Caco-2 (cell line): ENCODE data around the gene COPG1. TPM values are rescaled to one million over a fixed set of nuclear protein-coding genes. Genes with fewer than 3 reads are reported as not detected.

Experiments
- BruUV-seq: library from RNA; stranded (reverse); fragments of 400-500 nt; replicated peaks from 2 replicates; lab custom pipeline; 2021; lab: Mats Ljungman, UMichigan
- CTCF ChIA-PET: fragments of 300-600 bp; sonication (Branson Sonifier 250); formaldehyde crosslinking; loops from one replicate; lab custom pipeline; 2022; ENCODE audit warnings: antibody characterized with exemption; lab: Charles Lee
- POLR2A ChIA-PET: fragments of 300-600 bp; sonication (Branson Sonifier 250); formaldehyde crosslinking; loops from one replicate; lab custom pipeline; 2022; ENCODE audit warnings: antibody characterized with exemption; lab: Charles Lee
- DNase-seq, 2 experiments: peaks; one replicate each; pipeline versions ENCODE4 v3.0.0 to v3.0.0-alpha.2; 2020 to 2022
- H3K27me3 ChIP-seq: replicated peaks from 2 replicates; pipeline ENCODE4 v1.6.0; 2011; ENCODE audit warnings: low read length; ENCODE audit not compliant: control insufficient read depth, insufficient read depth
- H3K36me3 ChIP-seq: 2 replicates; pipeline ENCODE4 v1.5.1; 2011; ENCODE audit warnings: low read length; ENCODE audit not compliant: control insufficient read depth, insufficient read depth
- H3K4me1 ChIP-seq: fragments of 250-450 bp; sonication (Bioruptor Pico); 2 replicates; pipeline ENCODE4 v1.5.1; 2020; ENCODE audit warnings: mild to moderate bottlenecking
- H3K4me3 ChIP-seq: 2 replicates; pipeline ENCODE4 v1.5.1; 2011; ENCODE audit warnings: low read depth, mild to moderate bottlenecking, control low read depth, low read length
- H3K9me3 ChIP-seq: fragments of 250-450 bp; sonication (Bioruptor Pico); 2 replicates; pipeline ENCODE4 v1.5.1; 2020; ENCODE audit warnings: mild to moderate bottlenecking, moderate library complexity
- H3K27ac Mint-ChIP-seq: one replicate; pipeline ENCODE4 v1.8.0; 2022; ENCODE audit warnings: mixed read lengths; ENCODE audit not compliant: unreplicated experiment
- H3K27me3 Mint-ChIP-seq: one replicate; pipeline ENCODE4 v1.8.0; 2022; ENCODE audit warnings: mixed read lengths; ENCODE audit not compliant: insufficient read depth, unreplicated experiment
- H3K36me3 Mint-ChIP-seq: one replicate; pipeline ENCODE4 v1.8.0; 2022; ENCODE audit warnings: mild to moderate bottlenecking, mixed read lengths; ENCODE audit not compliant: insufficient read depth, unreplicated experiment
- H3K4me1 Mint-ChIP-seq: one replicate; pipeline ENCODE4 v1.8.0; 2022; ENCODE audit warnings: low read depth, mixed read lengths; ENCODE audit not compliant: unreplicated experiment
- H3K4me3 Mint-ChIP-seq: one replicate; pipeline ENCODE4 v1.8.0; 2022; ENCODE audit warnings: mild to moderate bottlenecking, moderate library complexity, mixed read lengths; ENCODE audit not compliant: unreplicated experiment
- H3K9me3 Mint-ChIP-seq: one replicate; pipeline ENCODE4 v1.8.0; 2022; ENCODE audit warnings: mixed read lengths; ENCODE audit not compliant: unreplicated experiment
- intact Hi-C: fragments of 100-400 bp; cut with micrococcal nuclease; formaldehyde crosslinking; loops from one replicate; pipeline ENCODE4 v1.10.0; 2022; ENCODE audit not compliant: unreplicated experiment
- total RNA-seq: library from RNA; stranded (reverse); gene quantifications from 2 replicates; pipeline ENCODE4 v1.2.3, GENCODE V29; 2022
- TF ChIP-seq, protein P1 (sequence below), 2 experiments: fragments of 200-600 bp in 1 of 2; IDR thresholded peaks; 1 replicate in 1 of 2; 2 replicates in 1 of 2; pipeline versions ENCODE4 v1.5.1 to v1.8.0; 2011 to 2022; ENCODE audit warnings: antibody characterized with exemption in 1 of 2, control low read depth in 1 of 2, inconsistent platforms in 1 of 2, low read depth in 1 of 2, low read length in 1 of 2, mild to moderate bottlenecking in 1 of 2, moderate library complexity in 1 of 2; ENCODE audit not compliant: insufficient read depth in 1 of 2, severe bottlenecking in 1 of 2, unreplicated experiment in 1 of 2

Gene COPG1
- total RNA-seq, 1 experiment from 2014 or later: 178 TPM

DNA sequence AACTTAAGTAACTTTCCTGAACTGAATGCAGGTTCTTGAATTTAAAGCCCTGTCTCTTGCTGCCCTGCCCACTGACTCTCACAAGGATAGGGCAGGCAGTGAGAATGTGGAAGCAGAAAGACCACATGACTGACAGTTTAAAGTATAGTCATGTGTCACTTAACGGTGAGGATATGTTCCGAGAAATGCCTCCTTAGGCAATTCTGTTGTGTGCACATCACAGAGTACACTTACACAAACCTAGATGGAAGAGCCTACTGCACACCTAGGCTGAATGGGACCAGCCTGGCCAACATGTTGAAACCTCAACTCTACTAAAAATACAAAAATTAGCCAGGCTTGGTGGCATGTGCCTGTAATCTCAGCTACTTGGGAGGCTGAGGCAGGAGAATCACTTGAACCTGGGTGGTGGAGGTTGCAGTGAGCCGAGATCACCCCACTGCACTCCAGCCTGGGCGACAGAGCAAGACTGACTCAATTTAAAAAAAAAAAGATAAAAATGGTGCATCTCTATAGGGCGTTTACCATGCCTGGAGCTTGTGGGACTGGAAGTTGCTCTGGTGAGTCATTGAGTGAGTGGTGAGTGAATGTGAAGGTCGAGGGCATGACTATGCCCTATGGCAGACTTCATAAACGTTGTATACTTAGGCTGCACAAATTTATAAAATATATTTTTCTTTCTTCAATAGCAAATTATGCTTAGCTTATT lies 18.9 kb upstream of the COPG1 start:
- CTCF ChIA-PET: interaction anchor here (1.0 kb wide), 1 partner anchor 15 kb away, joined by 3 read pairs; no protein-coding TSS in a partner anchor
- POLR2A ChIA-PET: no interaction called here
- H3K36me3 ChIP-seq: no peaks in the 10 kb centered on the region
- no peaks in the 10 kb centered on the region; the same call in 1 of the 2 replicates for H3K4me1 ChIP-seq
- H3K27me3 Mint-ChIP-seq: no peaks in the 10 kb centered on the region
- H3K27ac Mint-ChIP-seq: no peak overlapping the region
- TF ChIP-seq, protein P1, sequence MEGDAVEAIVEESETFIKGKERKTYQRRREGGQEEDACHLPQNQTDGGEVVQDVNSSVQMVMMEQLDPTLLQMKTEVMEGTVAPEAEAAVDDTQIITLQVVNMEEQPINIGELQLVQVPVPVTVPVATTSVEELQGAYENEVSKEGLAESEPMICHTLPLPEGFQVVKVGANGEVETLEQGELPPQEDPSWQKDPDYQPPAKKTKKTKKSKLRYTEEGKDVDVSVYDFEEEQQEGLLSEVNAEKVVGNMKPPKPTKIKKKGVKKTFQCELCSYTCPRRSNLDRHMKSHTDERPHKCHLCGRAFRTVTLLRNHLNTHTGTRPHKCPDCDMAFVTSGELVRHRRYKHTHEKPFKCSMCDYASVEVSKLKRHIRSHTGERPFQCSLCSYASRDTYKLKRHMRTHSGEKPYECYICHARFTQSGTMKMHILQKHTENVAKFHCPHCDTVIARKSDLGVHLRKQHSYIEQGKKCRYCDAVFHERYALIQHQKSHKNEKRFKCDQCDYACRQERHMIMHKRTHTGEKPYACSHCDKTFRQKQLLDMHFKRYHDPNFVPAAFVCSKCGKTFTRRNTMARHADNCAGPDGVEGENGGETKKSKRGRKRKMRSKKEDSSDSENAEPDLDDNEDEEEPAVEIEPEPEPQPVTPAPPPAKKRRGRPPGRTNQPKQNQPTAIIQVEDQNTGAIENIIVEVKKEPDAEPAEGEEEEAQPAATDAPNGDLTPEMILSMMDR (IDR thresholded peaks at IDR 0.05; ENCODE audit: insufficient read depth in 1 of 2, low read depth in 1 of 2, low read length in 1 of 2, severe bottlenecking in 1 of 2, unreplicated experiment in 1 of 2): no peak
- H3K9me3 ChIP-seq: no peaks in the 10 kb centered on the region
- H3K4me1 Mint-ChIP-seq: peaks cover 7% of the 10 kb centered on the region
- no peak overlapping the region for H3K4me3 Mint-ChIP-seq
- H3K36me3 Mint-ChIP-seq: no peaks in the 10 kb centered on the region
- no TSS peak for BruUV-seq
- no peaks in the 10 kb centered on the region for H3K9me3 Mint-ChIP-seq
- no peak overlapping the region for H3K4me3 ChIP-seq
- H3K27me3 ChIP-seq: no peaks in the 10 kb centered on the region
- DNase-seq: no peak
- intact Hi-C loops: no loop called here

DNA sequence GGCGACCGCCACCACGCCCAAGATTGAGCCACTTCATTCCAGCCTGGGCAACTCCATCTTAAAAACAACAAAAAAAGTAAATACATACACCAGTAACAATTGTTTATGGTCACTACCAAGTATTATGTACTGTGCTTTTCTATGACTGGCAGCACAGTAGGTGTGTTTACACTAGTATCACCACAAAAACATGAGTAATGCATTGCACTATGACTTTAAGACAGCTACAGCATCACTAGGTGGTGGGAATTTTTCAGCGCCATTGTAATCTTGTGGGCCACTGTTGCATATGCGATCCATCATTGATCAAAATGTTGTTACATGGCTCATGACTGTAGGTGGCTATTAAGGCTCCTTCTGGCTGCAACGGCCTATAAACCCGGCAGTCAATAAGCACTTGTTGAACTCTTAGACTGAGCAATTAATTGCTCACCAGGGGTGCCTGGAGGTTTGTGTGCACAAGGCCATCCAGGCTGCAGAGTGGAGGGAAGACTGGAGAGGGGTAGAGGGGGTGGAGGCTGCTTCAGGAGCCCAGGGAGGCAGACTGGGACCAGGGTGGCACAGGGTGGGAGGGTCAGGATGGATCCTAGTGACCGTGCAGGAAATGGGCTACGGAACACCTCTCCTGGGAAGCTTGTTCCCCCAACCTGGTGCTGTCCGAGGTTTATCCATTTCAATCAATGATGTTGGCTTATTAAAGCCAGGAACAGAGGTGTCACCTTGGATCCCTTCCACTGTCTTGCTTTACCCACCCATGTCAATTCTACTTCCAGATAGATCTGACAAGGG lies 17.9 kb upstream of the COPG1 start:
- Histone ChIP-seq H3K4me3 (no peak overlapping the region), H3K4me1 (no peaks in the 10 kb centered on the region; the same call in 1 of the 2 replicates), H3K27me3 (no peaks in the 10 kb centered on the region), H3K9me3 (no peaks in the 10 kb centered on the region), H3K36me3 (no peaks in the 10 kb centered on the region)
- intact Hi-C loops: no loop called here
- ChIA-PET CTCF (no interaction called here), POLR2A (no interaction called here)
- no TSS peak for BruUV-seq
- H3K9me3 Mint-ChIP-seq: no peaks in the 10 kb centered on the region
- peaks cover 7% of the 10 kb centered on the region for H3K4me1 Mint-ChIP-seq
- no peak overlapping the region for H3K4me3 Mint-ChIP-seq
- TF ChIP-seq, protein P1 (IDR thresholded peaks at IDR 0.05; ENCODE audit: insufficient read depth in 1 of 2, low read depth in 1 of 2, low read length in 1 of 2, severe bottlenecking in 1 of 2, unreplicated experiment in 1 of 2): no peak
- H3K27me3 Mint-ChIP-seq: no peaks in the 10 kb centered on the region
- no peaks in the 10 kb centered on the region for H3K36me3 Mint-ChIP-seq
- H3K27ac Mint-ChIP-seq: no peak overlapping the region
- no peak for DNase-seq

DNA sequence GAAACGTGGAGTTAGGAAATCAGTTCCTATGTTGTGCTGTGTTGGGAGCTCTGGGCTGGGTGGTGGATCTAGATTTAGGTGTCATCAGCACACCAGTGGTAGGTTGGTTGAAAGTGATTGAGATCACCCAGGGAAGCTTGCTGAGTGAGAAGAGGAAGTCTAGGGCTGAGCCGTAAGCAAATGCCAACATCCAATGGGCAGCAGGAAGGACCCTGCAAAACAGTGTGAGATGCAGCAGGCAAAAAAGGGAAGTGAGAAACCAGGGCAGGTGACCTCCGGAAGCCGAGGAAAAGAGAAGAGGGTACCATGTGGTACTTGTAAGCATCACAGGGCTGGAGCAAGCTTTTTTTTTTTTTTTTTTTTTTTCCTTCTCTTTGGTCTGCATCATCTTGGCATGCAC lies 15.9 kb upstream of the COPG1 start:
- Histone ChIP-seq H3K4me3 (no peak overlapping the region), H3K4me1 (no peaks in the 10 kb centered on the region; the same call in 1 of the 2 replicates), H3K36me3 (no peaks in the 10 kb centered on the region), H3K27me3 (no peaks in the 10 kb centered on the region), H3K9me3 (no peaks in the 10 kb centered on the region)
- ChIA-PET POLR2A (interaction anchor here (0.5 kb wide), 1 partner anchor 26 kb away, joined by 5 read pairs; no protein-coding TSS in a partner anchor), CTCF (interaction anchor here (0.6 to 0.9 kb wide), 2 partner anchors 12 to 214 kb away, joined by 3 to 5 read pairs; no protein-coding TSS in a partner anchor)
- intact Hi-C loops: no loop called here
- no TSS peak for BruUV-seq
- Mint-ChIP-seq H3K9me3 (no peaks in the 10 kb centered on the region), H3K27me3 (no peaks in the 10 kb centered on the region), H3K4me3 (no peak overlapping the region), H3K4me1 (peaks cover 7% of the 10 kb centered on the region), H3K27ac (no peak overlapping the region), H3K36me3 (no peaks in the 10 kb centered on the region)
- TF ChIP-seq, protein P1 (IDR thresholded peaks at IDR 0.05; ENCODE audit: insufficient read depth in 1 of 2, low read depth in 1 of 2, low read length in 1 of 2, severe bottlenecking in 1 of 2, unreplicated experiment in 1 of 2): no peak
- no peak for DNase-seq
